HepG2 (cell line): ENCODE results near the gene DCTN4. TPM values are rescaled to one million over a fixed set of nuclear protein-coding genes. Genes with fewer than 3 reads are reported as not detected.

Source experiments
- CBFB ChIP-seq: sonication (generic); formaldehyde crosslinking; IDR thresholded peaks from 2 replicates; pipeline ENCODE4 v1.4.0; 2020; ENCODE audit warnings: missing genetic modification reagents
- EEA1 ChIP-seq: sonication (generic); formaldehyde crosslinking; IDR thresholded peaks from 2 replicates; pipeline ENCODE4 v1.5.1; 2020; ENCODE audit warnings: mild to moderate bottlenecking, missing genetic modification reagents, borderline replicate concordance
- FOXJ3 ChIP-seq: sonication (generic); formaldehyde crosslinking; IDR thresholded peaks from 2 replicates; pipeline ENCODE4 v1.4.0; 2020; ENCODE audit warnings: missing genetic modification reagents, mild to moderate bottlenecking, borderline replicate concordance
- GTF2F1 ChIP-seq: fragments of 150-350 bp; IDR thresholded peaks from 2 replicates; pipeline ENCODE4 v1.6.1; 2014; ENCODE audit warnings: low read length
- HCFC1 ChIP-seq: fragments of 150-350 bp; IDR thresholded peaks from 2 replicates; pipeline ENCODE4 v1.6.1; 2014; ENCODE audit warnings: low read depth, low read length
- KLF12 ChIP-seq: sonication (generic); formaldehyde crosslinking; IDR thresholded peaks from 2 replicates; pipeline ENCODE4 v1.4.0; 2020; ENCODE audit warnings: missing genetic modification reagents, borderline replicate concordance
- MXI1 ChIP-seq: IDR thresholded peaks from 3 replicates; pipeline ENCODE4 v1.6.1; 2012; ENCODE audit warnings: low read depth, low read length, inconsistent platforms, borderline replicate concordance
- NFKB2 ChIP-seq: sonication (generic); formaldehyde crosslinking; IDR thresholded peaks from 2 replicates; pipeline ENCODE4 v1.4.0; 2020; ENCODE audit warnings: missing genetic modification reagents, borderline replicate concordance
- PAX8 ChIP-seq: sonication (generic); formaldehyde crosslinking; IDR thresholded peaks from 2 replicates; pipeline ENCODE4 v1.8.0; 2022; ENCODE audit warnings: mild to moderate bottlenecking, missing genetic modification reagents, borderline replicate concordance
- TAF1 ChIP-seq: sonication (generic); formaldehyde crosslinking; IDR thresholded peaks from 2 replicates; pipeline ENCODE4 v1.4.0; 2020; ENCODE audit warnings: missing genetic modification reagents
- ZFP37 ChIP-seq: sonication (generic); formaldehyde crosslinking; IDR thresholded peaks from 2 replicates; pipeline ENCODE4 v1.4.0; 2020; ENCODE audit warnings: missing genetic modification reagents, borderline replicate concordance
- ZNF652 ChIP-seq: IDR thresholded peaks from 2 replicates; pipeline ENCODE4 v1.6.1; 2016; ENCODE audit warnings: low read depth, borderline replicate concordance
- ZNF670 ChIP-seq: sonication (generic); formaldehyde crosslinking; IDR thresholded peaks from 2 replicates; pipeline ENCODE4 v1.8.0; 2022; ENCODE audit warnings: mild to moderate bottlenecking, missing genetic modification reagents, borderline replicate concordance
- ZNF709 ChIP-seq: sonication (generic); formaldehyde crosslinking; IDR thresholded peaks from 2 replicates; pipeline ENCODE4 v1.5.0; 2020; ENCODE audit warnings: mild to moderate bottlenecking, missing genetic modification reagents
- ZNF839 ChIP-seq: sonication (generic); formaldehyde crosslinking; IDR thresholded peaks from 2 replicates; pipeline ENCODE4 v1.4.0; 2020; ENCODE audit warnings: missing genetic modification reagents, mild to moderate bottlenecking, borderline replicate concordance
- polyA plus RNA-seq, 8 experiments: library from polyadenylated mRNA; depleted of rRNA in 3 of 8; stranded (reverse) in 7 of 8; unstranded in 1 of 8; fragments of >200 nt; fragmentation: Illumina TruSeq in 4 of 8; extraction: Trizol in 4 of 8; gene quantifications; 2 replicates each; pipeline versions ENCODE4 v1.2.1 to v1.2.3, GENCODE V29; 2011 to 2016; ENCODE audit warnings: low read depth in 4 of 8, missing spikeins in 1 of 8, mixed read lengths in 1 of 8; ENCODE audit not compliant: insufficient read depth in 1 of 8
- total RNA-seq, 5 experiments: library from RNA; depleted of rRNA; stranded (reverse); fragments of >200 nt; fragmentation: Illumina TruSeq; extraction: Trizol; gene quantifications; 2 replicates each; pipeline ENCODE4 v1.2.3, GENCODE V29; 2016; ENCODE audit warnings: low read depth in 1 of 5
- TF ChIP-seq, protein P1 (sequence below): sonication (generic); formaldehyde crosslinking; IDR thresholded peaks from 2 replicates; pipeline ENCODE4 v1.4.0; 2020; ENCODE audit warnings: mild to moderate bottlenecking, missing genetic modification reagents
- TF ChIP-seq, protein P2 (sequence below): IDR thresholded peaks from 2 replicates; pipeline ENCODE4 v1.6.1; 2016; ENCODE audit warnings: low read depth, missing genetic modification reagents, missing compliant biosample characterization
- TF ChIP-seq, protein P3 (sequence below): IDR thresholded peaks from 2 replicates; pipeline ENCODE4 v1.6.1; 2012; ENCODE audit warnings: inconsistent platforms
- TF ChIP-seq, protein P4 (sequence below): sonication (generic); formaldehyde crosslinking; IDR thresholded peaks from 2 replicates; pipeline ENCODE4 v1.8.1; 2023; ENCODE audit warnings: mild to moderate bottlenecking, inconsistent platforms, moderate library complexity, missing genetic modification reagents, borderline replicate concordance

The DCTN4 gene
- total and polyA plus RNA-seq, 2 of the 13 experiments (the other 11 are each of a cell fraction or from before 2014, with no cell fraction given): 24.1 to 26.9 TPM

DNA sequence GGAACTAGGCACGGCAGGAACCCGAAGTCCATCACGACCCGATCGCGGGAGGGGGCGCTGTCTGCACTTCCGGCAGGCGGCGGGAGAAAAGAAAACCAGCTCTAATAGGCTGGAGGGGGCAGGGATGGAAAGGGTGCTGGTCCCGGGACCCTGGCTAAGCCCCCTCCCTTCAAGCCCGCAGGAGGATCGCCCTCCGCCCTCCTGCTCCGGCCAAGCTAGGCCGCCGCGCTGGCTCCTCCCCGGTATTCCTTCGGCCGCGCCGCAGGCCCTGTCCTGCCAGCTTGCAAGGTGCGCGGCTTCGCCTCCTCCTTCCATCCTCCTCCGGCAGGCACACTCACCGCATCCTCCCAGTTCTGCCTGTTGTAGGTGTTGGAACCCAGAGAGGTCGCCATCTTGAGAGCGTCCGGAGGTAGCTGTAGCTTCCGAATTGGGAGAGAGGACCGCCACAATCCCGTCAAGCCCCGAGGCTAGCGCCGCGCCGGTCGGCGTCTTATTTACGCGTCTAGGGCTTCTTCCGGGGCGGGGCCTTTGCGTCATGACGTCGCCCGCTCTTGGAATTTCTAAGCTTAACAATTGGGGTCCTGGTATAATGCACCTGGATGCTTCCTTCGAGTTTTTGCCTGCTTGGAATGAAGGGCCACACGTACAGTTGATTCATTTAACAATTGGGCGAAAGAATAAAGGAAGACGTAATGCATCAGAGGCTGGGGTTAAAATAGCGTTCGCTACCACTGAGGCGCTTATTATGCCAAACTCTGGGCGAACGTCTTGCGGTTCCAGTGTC, 58.0 kb downstream of the DCTN4 start, which contains the start of gene RBM22 (continued):
- TF ChIP-seq, protein P1, sequence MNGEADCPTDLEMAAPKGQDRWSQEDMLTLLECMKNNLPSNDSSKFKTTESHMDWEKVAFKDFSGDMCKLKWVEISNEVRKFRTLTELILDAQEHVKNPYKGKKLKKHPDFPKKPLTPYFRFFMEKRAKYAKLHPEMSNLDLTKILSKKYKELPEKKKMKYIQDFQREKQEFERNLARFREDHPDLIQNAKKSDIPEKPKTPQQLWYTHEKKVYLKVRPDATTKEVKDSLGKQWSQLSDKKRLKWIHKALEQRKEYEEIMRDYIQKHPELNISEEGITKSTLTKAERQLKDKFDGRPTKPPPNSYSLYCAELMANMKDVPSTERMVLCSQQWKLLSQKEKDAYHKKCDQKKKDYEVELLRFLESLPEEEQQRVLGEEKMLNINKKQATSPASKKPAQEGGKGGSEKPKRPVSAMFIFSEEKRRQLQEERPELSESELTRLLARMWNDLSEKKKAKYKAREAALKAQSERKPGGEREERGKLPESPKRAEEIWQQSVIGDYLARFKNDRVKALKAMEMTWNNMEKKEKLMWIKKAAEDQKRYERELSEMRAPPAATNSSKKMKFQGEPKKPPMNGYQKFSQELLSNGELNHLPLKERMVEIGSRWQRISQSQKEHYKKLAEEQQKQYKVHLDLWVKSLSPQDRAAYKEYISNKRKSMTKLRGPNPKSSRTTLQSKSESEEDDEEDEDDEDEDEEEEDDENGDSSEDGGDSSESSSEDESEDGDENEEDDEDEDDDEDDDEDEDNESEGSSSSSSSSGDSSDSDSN (CRISPR knock-in tag): peak; percentile 76
- TF ChIP-seq, protein P2, sequence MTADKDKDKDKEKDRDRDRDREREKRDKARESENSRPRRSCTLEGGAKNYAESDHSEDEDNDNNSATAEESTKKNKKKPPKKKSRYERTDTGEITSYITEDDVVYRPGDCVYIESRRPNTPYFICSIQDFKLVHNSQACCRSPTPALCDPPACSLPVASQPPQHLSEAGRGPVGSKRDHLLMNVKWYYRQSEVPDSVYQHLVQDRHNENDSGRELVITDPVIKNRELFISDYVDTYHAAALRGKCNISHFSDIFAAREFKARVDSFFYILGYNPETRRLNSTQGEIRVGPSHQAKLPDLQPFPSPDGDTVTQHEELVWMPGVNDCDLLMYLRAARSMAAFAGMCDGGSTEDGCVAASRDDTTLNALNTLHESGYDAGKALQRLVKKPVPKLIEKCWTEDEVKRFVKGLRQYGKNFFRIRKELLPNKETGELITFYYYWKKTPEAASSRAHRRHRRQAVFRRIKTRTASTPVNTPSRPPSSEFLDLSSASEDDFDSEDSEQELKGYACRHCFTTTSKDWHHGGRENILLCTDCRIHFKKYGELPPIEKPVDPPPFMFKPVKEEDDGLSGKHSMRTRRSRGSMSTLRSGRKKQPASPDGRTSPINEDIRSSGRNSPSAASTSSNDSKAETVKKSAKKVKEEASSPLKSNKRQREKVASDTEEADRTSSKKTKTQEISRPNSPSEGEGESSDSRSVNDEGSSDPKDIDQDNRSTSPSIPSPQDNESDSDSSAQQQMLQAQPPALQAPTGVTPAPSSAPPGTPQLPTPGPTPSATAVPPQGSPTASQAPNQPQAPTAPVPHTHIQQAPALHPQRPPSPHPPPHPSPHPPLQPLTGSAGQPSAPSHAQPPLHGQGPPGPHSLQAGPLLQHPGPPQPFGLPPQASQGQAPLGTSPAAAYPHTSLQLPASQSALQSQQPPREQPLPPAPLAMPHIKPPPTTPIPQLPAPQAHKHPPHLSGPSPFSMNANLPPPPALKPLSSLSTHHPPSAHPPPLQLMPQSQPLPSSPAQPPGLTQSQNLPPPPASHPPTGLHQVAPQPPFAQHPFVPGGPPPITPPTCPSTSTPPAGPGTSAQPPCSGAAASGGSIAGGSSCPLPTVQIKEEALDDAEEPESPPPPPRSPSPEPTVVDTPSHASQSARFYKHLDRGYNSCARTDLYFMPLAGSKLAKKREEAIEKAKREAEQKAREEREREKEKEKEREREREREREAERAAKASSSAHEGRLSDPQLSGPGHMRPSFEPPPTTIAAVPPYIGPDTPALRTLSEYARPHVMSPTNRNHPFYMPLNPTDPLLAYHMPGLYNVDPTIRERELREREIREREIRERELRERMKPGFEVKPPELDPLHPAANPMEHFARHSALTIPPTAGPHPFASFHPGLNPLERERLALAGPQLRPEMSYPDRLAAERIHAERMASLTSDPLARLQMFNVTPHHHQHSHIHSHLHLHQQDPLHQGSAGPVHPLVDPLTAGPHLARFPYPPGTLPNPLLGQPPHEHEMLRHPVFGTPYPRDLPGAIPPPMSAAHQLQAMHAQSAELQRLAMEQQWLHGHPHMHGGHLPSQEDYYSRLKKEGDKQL (CRISPR knock-in tag): 0 out of 2 replicates have a peak, but pooled peaks have one; percentile 36
- TF ChIP-seq PAX8: no peak
- peak; percentile 30; the same call in 1 of the 2 replicates for TF ChIP-seq HCFC1
- peak; percentile 88; the same call in 1 of the 2 replicates for TF ChIP-seq EEA1 (CRISPR knock-in tag)
- peak; percentile 83 for TF ChIP-seq KLF12
- peak; percentile 37; the same call in 1 of the 3 replicates for TF ChIP-seq MXI1
- peak; percentile 67; the same call in 1 of the 2 replicates for TF ChIP-seq FOXJ3
- peak; percentile 91 for TF ChIP-seq TAF1 (CRISPR knock-in tag)
- TF ChIP-seq ZNF652 (CRISPR knock-in tag): no peak
- no peak for TF ChIP-seq ZNF670 (CRISPR knock-in tag)
- peak; percentile 70; the same call in 1 of the 2 replicates for TF ChIP-seq ZNF709 (CRISPR knock-in tag)
- TF ChIP-seq CBFB (CRISPR knock-in tag): peak; percentile 23; the same call in 1 of the 2 replicates
- TF ChIP-seq, protein P3, sequence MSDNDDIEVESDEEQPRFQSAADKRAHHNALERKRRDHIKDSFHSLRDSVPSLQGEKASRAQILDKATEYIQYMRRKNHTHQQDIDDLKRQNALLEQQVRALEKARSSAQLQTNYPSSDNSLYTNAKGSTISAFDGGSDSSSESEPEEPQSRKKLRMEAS: peak; percentile 48
- TF ChIP-seq ZFP37 (CRISPR knock-in tag): no peak
- TF ChIP-seq, protein P4, sequence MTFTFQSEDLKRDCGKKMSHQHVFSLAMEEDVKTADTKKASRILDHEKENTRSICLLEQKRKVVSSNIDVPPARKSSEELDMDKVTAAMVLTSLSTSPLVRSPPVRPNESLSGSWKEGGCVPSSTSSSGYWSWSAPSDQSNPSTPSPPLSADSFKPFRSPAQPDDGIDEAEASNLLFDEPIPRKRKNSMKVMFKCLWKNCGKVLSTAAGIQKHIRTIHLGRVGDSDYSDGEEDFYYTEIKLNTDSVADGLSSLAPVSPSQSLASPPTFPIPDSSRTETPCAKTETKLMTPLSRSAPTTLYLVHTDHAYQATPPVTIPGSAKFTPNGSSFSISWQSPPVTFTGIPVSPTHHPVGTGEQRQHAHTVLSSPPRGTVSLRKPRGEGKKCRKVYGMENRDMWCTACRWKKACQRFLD (CRISPR knock-in tag): 0 out of 2 replicates have a peak, but pooled peaks have one; percentile 85
- no peak; the same call in 1 of the 2 replicates for TF ChIP-seq ZNF839
- no peak for TF ChIP-seq GTF2F1
- TF ChIP-seq NFKB2 (CRISPR knock-in tag): peak; percentile 65; the same call in 1 of the 2 replicates
